ENCODE results near the gene PSMG4. TPM values are rescaled to one million over a fixed set of nuclear protein-coding genes. Genes with fewer than 3 reads are reported as not detected.

Gene PSMG4
- total and polyA plus RNA-seq, 2 of the 8 experiments (the other 6 are each of a cell fraction or from before 2014, with no cell fraction given): 40.6 to 113 TPM

DNA sequence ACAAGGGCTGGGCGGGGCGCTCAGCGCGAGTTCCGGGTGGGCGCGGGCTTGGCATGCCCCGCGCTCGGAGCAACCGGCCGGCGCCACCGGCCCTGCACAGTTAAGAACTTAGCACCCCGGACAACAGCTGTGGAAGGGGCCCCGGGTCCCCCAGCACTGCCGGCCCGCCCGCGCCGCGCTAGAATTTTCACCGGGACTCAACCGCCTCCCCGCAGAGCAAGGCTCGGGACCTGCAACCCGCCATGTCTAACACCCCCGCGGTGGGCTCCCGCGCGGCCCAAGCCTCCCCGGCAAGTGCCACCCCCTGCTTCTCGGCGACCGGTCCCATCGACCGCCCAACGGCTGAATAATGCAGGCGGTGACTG lies 5.2 kb upstream of the PSMG4 start:
- H2BK5ac ChIP-seq (ENCODE audit: low read depth, low read length): no peak overlapping the region
- no peak overlapping the region for H4K91ac ChIP-seq (replicated peaks; ENCODE audit: insufficient read length, low read length)
- no peak overlapping the region for H3K4me3 ChIP-seq (ENCODE audit: extremely low read depth in 1 of 4, insufficient read depth in 2 of 4, low read depth in 3 of 4, low read length in 4 of 4)
- DNase-seq (ENCODE audit: low read depth in 1 of 2, low spot score in 2 of 2): no peak
- no peak overlapping the region for H4K5ac ChIP-seq (ENCODE audit: insufficient read length, low read depth, low read length)
- POLR2A ChIA-PET (ENCODE audit: partially characterized antibody): interaction anchor here (0.8 kb wide), 1 partner anchor 87 kb away, joined by 3 read pairs; no protein-coding TSS in a partner anchor
- no peak overlapping the region for H2AFZ ChIP-seq (ENCODE audit: low read length)
- FAIRE-seq: no peak
- H3K4me1 ChIP-seq (replicated peaks in 1 of 4; ENCODE audit: control insufficient read depth in 3 of 4, insufficient read depth in 4 of 4, low read length in 3 of 4): peaks cover 0 to 5% (median 4%) of the 10 kb centered on the region in 4 experiments; a peak in 4 of 7 replicates
- H3K79me2 ChIP-seq (ENCODE audit: control insufficient read depth in 1 of 2, insufficient read depth in 2 of 2, low read length in 2 of 2): no peaks in the 10 kb centered on the region
- H2BK12ac ChIP-seq (ENCODE audit: low read depth, low read length): no peak overlapping the region
- H3K36me3 ChIP-seq (ENCODE audit: control insufficient read depth in 2 of 4, insufficient read depth in 4 of 4, low read length in 3 of 4): no peaks in the 10 kb centered on the region
- no peaks in the 10 kb centered on the region for H4K20me1 ChIP-seq (replicated peaks in 1 of 2; ENCODE audit: control insufficient read depth in 1 of 2, insufficient read depth in 2 of 2, low read length in 2 of 2)
- H3K79me1 ChIP-seq (ENCODE audit: low read depth, low read length): no peaks in the 10 kb centered on the region
- H3K56ac ChIP-seq (replicated peaks; ENCODE audit: insufficient read length, low read depth, low read length): no peak overlapping the region
- no peak overlapping the region for H2BK15ac ChIP-seq (ENCODE audit: low read length)
- H3K9ac ChIP-seq (replicated peaks in 1 of 4; ENCODE audit: extremely low read depth in 1 of 4, low read depth in 3 of 4, low read length in 3 of 4): no peak overlapping the region
- H3K4me2 ChIP-seq (ENCODE audit: insufficient read depth in 1 of 2, low read depth in 2 of 2, low read length in 2 of 2): no peak overlapping the region
- no peak overlapping the region for H3K18ac ChIP-seq (ENCODE audit: extremely low read depth, low read length)
- no peak overlapping the region for H3K23ac ChIP-seq (ENCODE audit: insufficient read length)
- H4K8ac ChIP-seq (ENCODE audit: extremely low read depth, insufficient read depth, low read length): no peak overlapping the region
- no peak overlapping the region for H3K4ac ChIP-seq (replicated peaks; ENCODE audit: insufficient read length, low read depth, low read length)
- H3K9me3 ChIP-seq (ENCODE audit: insufficient read depth in 2 of 2, low read depth in 1 of 2, low read length in 1 of 2): peaks cover 0 to 8% of the 10 kb centered on the region in 2 experiments; a peak in 1 of 4 replicates
- H2BK20ac ChIP-seq (ENCODE audit: low read length): no peak overlapping the region
- no peaks in the 10 kb centered on the region for H3K23me2 ChIP-seq (ENCODE audit: low read depth, low read length)
- H3K14ac ChIP-seq (ENCODE audit: insufficient read length): no peak overlapping the region
- CTCF ChIA-PET (ENCODE audit: partially characterized antibody): interaction anchor here (0.7 to 12.9 kb wide), 5 partner anchors 10 to 131 kb away, joined by 3 to 263 read pairs (median 23); partner anchors contain the start of gene TUBB2B
- no CpG with 5 or more reads among the region's 40 CpGs for WGBS, 2 experiments (ENCODE audit: extremely low coverage in 1 of 2, insufficient coverage in 1 of 2, insufficient read length in 1 of 2, insufficient replicate concordance in 2 of 2, low coverage in 1 of 2, low lambda C conversion rate in 2 of 2, missing lambda C conversion rate in 1 of 2)
- H2BK120ac ChIP-seq (replicated peaks; ENCODE audit: low read depth, low read length): no peak overlapping the region
- no peak overlapping the region for H3K27ac ChIP-seq (ENCODE audit: low read depth, low read length)
- H2AK5ac ChIP-seq (ENCODE audit: low read depth, low read length): no peak overlapping the region
- H3K27me3 ChIP-seq (replicated peaks in 1 of 4; ENCODE audit: control insufficient read depth in 3 of 4, extremely low read depth in 1 of 4, insufficient read depth in 3 of 4, low read length in 3 of 4): peaks cover 0 to 3% (median 1%) of the 10 kb centered on the region in 4 experiments; a peak in 2 of 7 replicates

All from H1 (cell line).